ENCODE results near the gene SPEF2.
A peak's percentile ranks its signal among the peaks of the same experiment; 100 is the strongest.

SPEF2 gene, protein sequence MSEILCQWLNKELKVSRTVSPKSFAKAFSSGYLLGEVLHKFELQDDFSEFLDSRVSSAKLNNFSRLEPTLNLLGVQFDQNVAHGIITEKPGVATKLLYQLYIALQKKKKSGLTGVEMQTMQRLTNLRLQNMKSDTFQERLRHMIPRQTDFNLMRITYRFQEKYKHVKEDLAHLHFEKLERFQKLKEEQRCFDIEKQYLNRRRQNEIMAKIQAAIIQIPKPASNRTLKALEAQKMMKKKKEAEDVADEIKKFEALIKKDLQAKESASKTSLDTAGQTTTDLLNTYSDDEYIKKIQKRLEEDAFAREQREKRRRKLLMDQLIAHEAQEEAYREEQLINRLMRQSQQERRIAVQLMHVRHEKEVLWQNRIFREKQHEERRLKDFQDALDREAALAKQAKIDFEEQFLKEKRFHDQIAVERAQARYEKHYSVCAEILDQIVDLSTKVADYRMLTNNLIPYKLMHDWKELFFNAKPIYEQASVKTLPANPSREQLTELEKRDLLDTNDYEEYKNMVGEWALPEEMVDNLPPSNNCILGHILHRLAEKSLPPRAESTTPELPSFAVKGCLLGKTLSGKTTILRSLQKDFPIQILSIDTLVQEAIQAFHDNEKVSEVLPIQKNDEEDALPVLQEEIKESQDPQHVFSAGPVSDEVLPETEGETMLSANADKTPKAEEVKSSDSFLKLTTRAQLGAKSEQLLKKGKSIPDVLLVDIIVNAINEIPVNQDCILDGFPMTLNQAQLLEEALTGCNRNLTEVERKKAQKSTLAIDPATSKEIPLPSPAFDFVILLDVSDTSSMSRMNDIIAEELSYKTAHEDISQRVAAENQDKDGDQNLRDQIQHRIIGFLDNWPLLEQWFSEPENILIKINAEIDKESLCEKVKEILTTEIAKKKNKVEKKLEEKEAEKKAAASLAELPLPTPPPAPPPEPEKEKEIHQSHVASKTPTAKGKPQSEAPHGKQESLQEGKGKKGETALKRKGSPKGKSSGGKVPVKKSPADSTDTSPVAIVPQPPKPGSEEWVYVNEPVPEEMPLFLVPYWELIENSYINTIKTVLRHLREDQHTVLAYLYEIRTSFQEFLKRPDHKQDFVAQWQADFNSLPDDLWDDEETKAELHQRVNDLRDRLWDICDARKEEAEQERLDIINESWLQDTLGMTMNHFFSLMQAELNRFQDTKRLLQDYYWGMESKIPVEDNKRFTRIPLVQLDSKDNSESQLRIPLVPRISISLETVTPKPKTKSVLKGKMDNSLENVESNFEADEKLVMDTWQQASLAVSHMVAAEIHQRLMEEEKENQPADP (N-terminal part only)

GRCh38 chr5:35617435-35618303 is at the start of gene SPEF2:
Gene SPEF2, plus strand, starts transcription at chr5:35617863. Its CDS starts 135 bp downstream, at chr5:35617998.
- peak; percentile 56 for DNase-seq (ENCODE audit: low spot score)
- peak; percentile 36 for TF ChIP-seq CTCF (IDR thresholded peaks at IDR 0.05; ENCODE audit: extremely low read depth, missing control alignments)

- TF ChIP-seq CTCF (IDR thresholded peaks at IDR 0.05; ENCODE audit: extremely low read depth, missing control alignments), result no peak
- no peak for DNase-seq (ENCODE audit: low spot score)
These were observed 42.1 kb upstream of the SPEF2 start for GRCh38 chr5:35575578-35575977.

DNA sequence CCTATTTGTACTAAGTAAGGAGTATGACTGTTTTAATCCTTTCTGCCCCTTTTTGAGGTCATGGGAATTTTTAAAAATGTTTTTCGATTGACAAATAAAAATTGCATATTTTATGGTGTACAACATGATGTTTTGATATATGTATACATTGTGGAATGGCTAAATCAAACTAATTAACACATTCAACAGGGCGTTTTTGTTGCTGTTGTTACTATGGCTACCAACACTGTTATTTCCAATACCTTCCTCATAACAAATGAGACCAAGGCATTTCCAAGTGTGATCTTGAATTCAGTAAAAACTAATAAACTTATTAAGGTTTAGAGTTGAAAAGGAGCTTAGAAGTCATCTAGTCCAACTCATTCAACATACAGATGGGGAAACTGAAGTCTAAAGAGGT is 30.2 kb upstream of the SPEF2 start:
- no peak for DNase-seq (ENCODE audit: low spot score)
- no peak for TF ChIP-seq CTCF (IDR thresholded peaks at IDR 0.05; ENCODE audit: extremely low read depth, missing control alignments)

- no peak for DNase-seq (ENCODE audit: low spot score)
These were observed 24.3 kb upstream of the SPEF2 start for GRCh38 chr5:35593338-35593737.

DNA sequence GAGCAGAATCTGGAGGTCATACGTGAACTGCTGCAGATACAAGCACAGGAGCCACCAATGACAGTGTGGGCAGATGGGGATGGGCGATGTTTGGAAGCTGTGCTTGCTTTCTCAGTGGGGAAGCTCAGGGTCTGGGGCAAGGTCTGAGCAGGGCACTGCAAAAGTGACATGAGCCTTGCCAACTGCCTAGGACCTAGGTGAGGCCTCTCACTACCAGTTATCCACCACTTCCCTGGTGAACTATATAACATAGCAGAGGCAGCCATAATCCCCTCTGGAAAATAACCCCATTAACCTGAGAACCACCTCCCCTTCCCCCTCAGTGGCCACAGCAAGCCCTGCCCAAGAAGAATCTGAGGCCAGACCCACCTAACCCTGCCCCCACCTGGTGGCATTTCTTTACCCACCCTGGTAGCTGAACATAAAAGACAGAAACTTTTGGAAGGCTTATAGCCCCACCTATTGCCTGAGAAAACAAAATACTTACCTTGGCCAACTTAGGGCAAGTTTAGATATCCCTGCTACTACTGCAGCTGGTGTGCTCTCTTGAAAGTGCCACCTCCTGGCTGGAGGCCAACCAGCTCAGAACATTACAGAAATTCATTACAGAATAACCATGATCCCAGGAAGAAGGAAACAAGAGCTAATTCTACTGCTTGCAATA is 18.8 kb upstream of the SPEF2 start:
- TF ChIP-seq CTCF (IDR thresholded peaks at IDR 0.05; ENCODE audit: extremely low read depth, missing control alignments), result no peak
- DNase-seq (ENCODE audit: low spot score), result no peak

More at GRCh38 chr5:35593338-35593737, 24.3 kb upstream of the SPEF2 start:
- TF ChIP-seq CTCF (IDR thresholded peaks at IDR 0.05; ENCODE audit: extremely low read depth, missing control alignments), result no peak

DNA sequence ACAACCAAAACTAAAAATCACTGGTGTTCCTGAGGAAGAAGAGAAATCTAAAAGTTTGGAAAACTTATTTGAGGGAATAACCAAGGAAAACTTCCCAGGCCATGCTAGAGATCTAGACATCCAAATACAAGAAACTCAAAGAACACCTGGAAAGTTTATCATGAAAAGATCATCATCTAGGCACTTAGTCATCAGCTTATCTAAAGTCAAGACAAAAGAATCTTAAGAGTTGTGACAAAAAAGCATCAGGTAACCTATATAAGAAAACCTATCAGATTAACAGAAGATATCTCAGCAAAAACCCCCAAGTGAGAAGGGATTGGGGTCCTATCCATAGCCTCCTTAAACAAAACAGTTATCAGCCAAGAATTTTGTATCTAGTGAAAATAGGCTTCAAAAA is 17.1 kb upstream of the SPEF2 start:
- DNase-seq (ENCODE audit: low spot score), result no peak
- no peak for TF ChIP-seq CTCF (IDR thresholded peaks at IDR 0.05; ENCODE audit: extremely low read depth, missing control alignments)

Measured in GM20000 (cell line).